Measurements from ENCODE around the gene CLEC4E. TPM values are rescaled to one million over a fixed set of nuclear protein-coding genes. Genes with fewer than 3 reads are reported as not detected.
"Not testable (repeated sequence)": the region's sequence is repeated elsewhere in the genome, so short reads cannot be mapped to it uniquely, and the experiment has no call there.

The CLEC4E gene, protein sequence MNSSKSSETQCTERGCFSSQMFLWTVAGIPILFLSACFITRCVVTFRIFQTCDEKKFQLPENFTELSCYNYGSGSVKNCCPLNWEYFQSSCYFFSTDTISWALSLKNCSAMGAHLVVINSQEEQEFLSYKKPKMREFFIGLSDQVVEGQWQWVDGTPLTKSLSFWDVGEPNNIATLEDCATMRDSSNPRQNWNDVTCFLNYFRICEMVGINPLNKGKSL
- total RNA-seq (0.09 TPM), polyA plus RNA-seq (ENCODE audit: insufficient read depth in 1 of 8, insufficient read length in 8 of 8, low replicate concordance in 1 of 8) (under 1 TPM in 4 of 8 donors, not detected in 4; 0.18 to 0.33 (median 0.30) TPM)
- long read RNA-seq, donor 1 = 0 reads
- long read RNA-seq, donor 2 = 0 reads
- long read RNA-seq, donor 3 = 0 reads
- long read RNA-seq, donor 4 = 0 reads
- long read RNA-seq, donor 5 = 0 reads
- long read RNA-seq, donor 6 = 0 reads
- long read RNA-seq, donor 7 = 0 reads
- long read RNA-seq, donor 8 = 0 reads
- long read RNA-seq, donor 9 = 0 reads
- long read RNA-seq, donor 10 = 0 reads
- long read RNA-seq, donor 11 = 0 reads

DNA sequence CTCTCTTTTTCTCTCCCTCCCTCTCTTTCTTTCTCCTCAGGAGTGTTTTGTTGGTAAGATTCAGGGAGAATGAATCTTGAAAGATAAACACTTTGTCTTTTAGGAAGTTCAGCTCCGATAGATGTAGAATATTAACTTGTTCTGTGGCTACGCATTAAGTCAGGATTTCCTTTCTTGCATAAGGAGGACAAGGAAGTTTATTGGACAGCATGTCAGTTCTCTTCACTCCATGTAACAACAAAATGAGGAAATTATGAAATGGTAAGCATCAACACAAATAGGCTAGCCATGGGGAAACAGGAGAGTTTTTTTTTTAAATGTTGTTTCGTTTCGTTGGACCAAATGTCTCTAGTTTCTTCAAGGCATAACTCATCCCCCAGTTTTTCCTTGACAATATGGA is at the start of gene CLEC4E:
Gene CLEC4E (minus strand): TSS at position 75 of the 400 bp plus-strand sequence. CDS start 108 bp downstream, outside the sequence.
- H3K4me1 ChIP-seq (ENCODE audit: control insufficient read depth, insufficient read depth, low read length); H3K27ac ChIP-seq (ENCODE audit: low read length); H3K27me3 ChIP-seq (ENCODE audit: control insufficient read depth, insufficient read depth, low read length); H3K4me3 ChIP-seq (ENCODE audit: low read length); H3K9me3 ChIP-seq (replicated peaks; ENCODE audit: control insufficient read depth, low read depth, low read length); H3K36me3 ChIP-seq (ENCODE audit: control insufficient read depth, insufficient read depth, low read length): not testable (repeated sequence)
- peak; percentile 51 for DNase-seq
- 62% methylated on average over 2 of the region's 4 CpGs for WGBS (ENCODE audit: insufficient coverage)

DNA sequence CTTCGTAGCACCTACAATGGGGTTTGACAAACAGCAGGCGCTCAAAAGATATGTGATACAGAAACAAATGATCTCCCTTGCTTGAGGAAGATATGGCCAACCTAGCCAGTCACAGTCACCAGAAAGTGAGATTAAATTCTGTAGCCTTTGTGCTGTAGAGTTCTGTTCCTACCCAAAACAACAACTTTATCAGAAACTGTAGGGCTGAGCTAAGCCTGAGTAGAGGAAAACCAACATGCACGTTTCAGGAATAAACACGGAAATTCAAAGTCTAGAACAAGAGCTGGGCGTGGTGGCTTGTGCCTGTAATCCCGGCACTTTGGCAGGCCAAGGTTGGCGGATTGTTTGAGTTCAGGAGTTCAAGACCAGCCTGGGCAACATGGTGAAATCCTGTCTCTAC is 49.0 kb upstream of the CLEC4E start:
- WGBS (ENCODE audit: insufficient coverage) = 90% methylated on average over 6 of the region's 7 CpGs
- Histone ChIP-seq H3K27me3 (ENCODE audit: control insufficient read depth, insufficient read depth, low read length) (no peaks in the 10 kb centered on the region), H3K9me3 (replicated peaks; ENCODE audit: control insufficient read depth, low read depth, low read length) (no peaks in the 10 kb centered on the region), H3K4me3 (ENCODE audit: low read length) (no peak overlapping the region), H3K4me1 (ENCODE audit: control insufficient read depth, insufficient read depth, low read length) (no peaks in the 10 kb centered on the region), H3K36me3 (ENCODE audit: control insufficient read depth, insufficient read depth, low read length) (no peaks in the 10 kb centered on the region), H3K27ac (ENCODE audit: low read length) (no peak overlapping the region)
- no peak for DNase-seq

DNA sequence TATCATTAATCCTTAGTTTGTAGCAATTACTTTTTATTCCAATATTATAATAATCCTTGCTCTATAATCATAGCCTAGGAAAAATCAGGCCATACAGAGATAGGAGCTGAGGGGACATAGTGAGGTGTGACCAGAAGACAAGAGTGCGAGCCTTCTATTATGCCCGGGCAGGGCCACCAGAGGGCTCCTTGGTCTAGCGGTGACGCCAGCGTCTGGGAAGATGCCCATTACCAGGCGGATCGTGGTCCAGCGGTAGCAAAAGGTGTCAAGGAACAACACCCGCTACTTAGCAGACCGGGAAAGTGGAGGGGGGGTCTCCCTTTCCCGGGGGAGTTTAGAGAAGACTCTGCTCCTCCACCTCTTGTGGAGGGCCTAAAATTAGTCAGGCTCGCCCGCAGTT is 43.8 kb upstream of the CLEC4E start:
- DNase-seq = not testable (repeated sequence)

DNA sequence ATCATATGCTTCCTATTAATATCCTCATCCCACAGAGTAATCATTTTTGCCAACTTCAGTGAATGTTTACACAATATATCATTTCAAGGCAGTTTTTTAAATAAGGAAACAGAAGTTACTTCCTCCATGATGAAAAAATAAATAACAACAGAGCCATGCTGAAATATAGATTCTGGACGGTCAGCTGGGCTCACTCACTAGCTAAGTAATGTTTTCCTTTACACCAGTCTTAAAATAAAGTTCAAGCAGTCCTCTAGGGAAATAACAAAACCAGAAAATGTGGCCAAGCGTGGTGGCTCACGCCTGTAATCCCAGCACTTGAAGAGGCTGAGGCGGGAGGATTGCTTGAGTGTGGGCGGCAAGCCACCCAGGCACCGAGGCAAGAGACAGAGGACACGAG is 43.3 kb upstream of the CLEC4E start:
- Histone ChIP-seq H3K27me3 (ENCODE audit: control insufficient read depth, insufficient read depth, low read length) (no peaks in the 10 kb centered on the region), H3K36me3 (ENCODE audit: control insufficient read depth, insufficient read depth, low read length) (no peaks in the 10 kb centered on the region), H3K27ac (ENCODE audit: low read length) (no peak overlapping the region), H3K9me3 (replicated peaks; ENCODE audit: control insufficient read depth, low read depth, low read length) (no peaks in the 10 kb centered on the region), H3K4me3 (ENCODE audit: low read length) (no peak overlapping the region), H3K4me1 (ENCODE audit: control insufficient read depth, insufficient read depth, low read length) (no peaks in the 10 kb centered on the region)
- peak; percentile 62 for DNase-seq
- no CpG with 5 or more reads among the region's 7 CpGs for WGBS (ENCODE audit: insufficient coverage)

More for the DNA sequence above, 43.8 kb upstream of the CLEC4E start:
- not testable (repeated sequence) for H3K4me3 ChIP-seq (ENCODE audit: low read length); H3K4me1 ChIP-seq (ENCODE audit: control insufficient read depth, insufficient read depth, low read length); H3K9me3 ChIP-seq (replicated peaks; ENCODE audit: control insufficient read depth, low read depth, low read length); H3K27ac ChIP-seq (ENCODE audit: low read length); H3K36me3 ChIP-seq (ENCODE audit: control insufficient read depth, insufficient read depth, low read length); H3K27me3 ChIP-seq (ENCODE audit: control insufficient read depth, insufficient read depth, low read length)
- 89% methylated on average over 5 of the region's 13 CpGs for WGBS (ENCODE audit: insufficient coverage)

DNA sequence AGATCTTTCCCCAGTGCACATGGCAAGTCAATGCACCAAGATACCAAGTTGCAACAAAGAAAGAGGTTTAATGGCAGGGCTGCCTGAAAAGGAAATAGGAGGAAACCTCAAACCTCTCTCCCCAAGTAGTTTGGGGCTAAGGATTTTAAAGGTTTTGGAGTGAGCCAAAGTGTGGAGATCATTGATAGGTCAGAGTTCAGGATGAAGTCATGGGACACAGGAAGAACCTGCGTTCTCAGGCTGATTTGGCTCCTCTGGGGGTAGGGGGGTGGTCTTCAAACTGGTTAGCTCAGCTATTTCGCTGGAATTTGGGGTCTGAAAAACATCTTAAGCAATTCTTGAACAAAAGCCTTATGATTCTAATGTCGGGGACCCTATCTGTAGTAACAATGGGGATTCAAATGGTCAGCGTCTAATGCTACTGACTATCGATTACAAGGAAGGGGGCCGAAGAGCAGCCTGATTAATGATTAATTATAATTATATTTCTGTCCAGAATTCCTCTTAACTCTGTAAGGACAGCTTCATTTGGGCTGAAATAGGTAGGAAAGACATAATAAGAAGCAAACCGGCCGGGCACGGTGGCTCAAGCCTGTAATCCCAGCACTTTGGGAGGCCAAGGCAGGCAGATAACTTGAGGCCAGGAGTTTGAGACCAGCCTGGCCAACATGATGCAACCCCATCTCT is 40.5 kb upstream of the CLEC4E start:
- no peaks in the 10 kb centered on the region for H3K9me3 ChIP-seq (replicated peaks; ENCODE audit: control insufficient read depth, low read depth, low read length)
- no peak for DNase-seq
- no peak overlapping the region for H3K27ac ChIP-seq (ENCODE audit: low read length)
- 55% methylated on average over 2 of the region's 9 CpGs for WGBS (ENCODE audit: insufficient coverage)
- H3K4me1 ChIP-seq (ENCODE audit: control insufficient read depth, insufficient read depth, low read length) = no peaks in the 10 kb centered on the region
- H3K36me3 ChIP-seq (ENCODE audit: control insufficient read depth, insufficient read depth, low read length) = no peaks in the 10 kb centered on the region
- H3K4me3 ChIP-seq (ENCODE audit: low read length) = no peak overlapping the region
- H3K27me3 ChIP-seq (ENCODE audit: control insufficient read depth, insufficient read depth, low read length) = no peaks in the 10 kb centered on the region

DNA sequence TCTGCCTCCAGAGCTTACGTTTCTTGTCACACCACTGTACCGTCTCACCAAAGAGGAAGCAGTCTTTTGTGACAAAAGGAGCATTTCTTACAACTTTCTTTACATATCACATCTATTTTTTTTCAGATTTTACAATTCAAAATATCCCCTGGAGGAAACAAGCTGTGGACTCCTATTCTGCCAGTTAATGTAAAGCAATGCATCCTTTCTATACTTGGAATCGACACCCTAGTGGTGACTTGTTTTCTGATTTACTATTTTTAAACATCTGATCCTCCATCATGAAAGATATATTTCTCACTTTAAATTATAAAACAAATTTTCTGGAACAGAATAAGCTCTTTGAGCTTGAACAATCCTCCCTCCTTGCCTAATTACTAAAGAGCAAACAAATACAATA is 37.2 kb upstream of the CLEC4E start:
- H3K27me3 ChIP-seq (ENCODE audit: control insufficient read depth, insufficient read depth, low read length) = no peaks in the 10 kb centered on the region
- DNase-seq = no peak
- no peak overlapping the region for H3K27ac ChIP-seq (ENCODE audit: low read length)
- H3K4me3 ChIP-seq (ENCODE audit: low read length) = no peak overlapping the region
- H3K9me3 ChIP-seq (replicated peaks; ENCODE audit: control insufficient read depth, low read depth, low read length) = no peaks in the 10 kb centered on the region
- 67% methylated on average over 1 of the region's 3 CpGs for WGBS (ENCODE audit: insufficient coverage)
- no peaks in the 10 kb centered on the region for H3K4me1 ChIP-seq (ENCODE audit: control insufficient read depth, insufficient read depth, low read length)
- no peaks in the 10 kb centered on the region for H3K36me3 ChIP-seq (ENCODE audit: control insufficient read depth, insufficient read depth, low read length)

DNA sequence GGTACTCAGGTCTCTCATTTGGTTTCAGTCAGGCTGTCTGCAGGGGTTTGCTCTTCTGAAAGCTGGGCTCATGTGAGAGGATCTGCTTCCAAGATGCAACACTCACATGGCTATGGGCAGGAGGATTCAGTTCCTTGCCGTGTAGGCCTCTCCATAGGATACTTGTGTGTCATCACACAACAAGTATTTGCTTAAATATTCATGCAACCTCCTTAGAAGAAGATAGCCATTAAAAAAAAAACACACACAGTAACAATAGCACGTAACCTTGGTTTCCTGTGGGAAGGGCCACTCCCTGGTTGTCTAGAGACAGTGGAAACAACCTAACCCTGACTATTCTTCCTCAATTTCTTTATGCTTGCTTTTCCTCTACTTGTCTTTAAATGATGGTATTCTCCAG is 31.8 kb upstream of the CLEC4E start:
- no peaks in the 10 kb centered on the region for H3K27me3 ChIP-seq (ENCODE audit: control insufficient read depth, insufficient read depth, low read length)
- WGBS (ENCODE audit: insufficient coverage) = no CpG with 5 or more reads among the region's 2 CpGs
- DNase-seq = peak; percentile 44
- H3K4me3 ChIP-seq (ENCODE audit: low read length) = no peak overlapping the region
- no peak overlapping the region for H3K27ac ChIP-seq (ENCODE audit: low read length)
- no peaks in the 10 kb centered on the region for H3K4me1 ChIP-seq (ENCODE audit: control insufficient read depth, insufficient read depth, low read length)
- H3K36me3 ChIP-seq (ENCODE audit: control insufficient read depth, insufficient read depth, low read length) = no peaks in the 10 kb centered on the region
- peaks cover 4% of the 10 kb centered on the region for H3K9me3 ChIP-seq (replicated peaks; ENCODE audit: control insufficient read depth, low read depth, low read length)

DNA sequence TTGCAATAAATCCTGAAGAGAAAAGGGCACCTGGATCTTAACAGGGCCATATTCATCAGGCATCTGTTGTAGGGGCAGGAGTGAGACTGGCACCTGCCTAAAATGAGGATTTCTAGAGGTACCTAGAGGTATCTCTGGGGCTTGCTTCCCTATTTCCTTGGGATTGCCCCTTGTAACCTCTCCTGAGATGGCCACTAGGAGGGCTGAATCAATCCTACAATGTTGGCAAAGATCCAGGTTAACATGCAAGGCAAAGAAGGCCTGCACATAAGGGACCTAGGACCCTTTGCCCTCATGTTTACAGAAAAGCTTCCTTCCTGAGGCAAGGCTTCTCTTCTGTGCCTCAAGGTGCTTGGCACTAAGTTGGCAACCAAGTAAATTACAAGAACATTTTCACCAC is 25.8 kb upstream of the CLEC4E start:
- Histone ChIP-seq H3K27ac (ENCODE audit: low read length) (no peak overlapping the region), H3K4me3 (ENCODE audit: low read length) (no peak overlapping the region), H3K36me3 (ENCODE audit: control insufficient read depth, insufficient read depth, low read length) (no peaks in the 10 kb centered on the region), H3K4me1 (ENCODE audit: control insufficient read depth, insufficient read depth, low read length) (no peaks in the 10 kb centered on the region), H3K27me3 (ENCODE audit: control insufficient read depth, insufficient read depth, low read length) (no peaks in the 10 kb centered on the region), H3K9me3 (replicated peaks; ENCODE audit: control insufficient read depth, low read depth, low read length) (peaks cover 4% of the 10 kb centered on the region)
- no peak for DNase-seq

DNA sequence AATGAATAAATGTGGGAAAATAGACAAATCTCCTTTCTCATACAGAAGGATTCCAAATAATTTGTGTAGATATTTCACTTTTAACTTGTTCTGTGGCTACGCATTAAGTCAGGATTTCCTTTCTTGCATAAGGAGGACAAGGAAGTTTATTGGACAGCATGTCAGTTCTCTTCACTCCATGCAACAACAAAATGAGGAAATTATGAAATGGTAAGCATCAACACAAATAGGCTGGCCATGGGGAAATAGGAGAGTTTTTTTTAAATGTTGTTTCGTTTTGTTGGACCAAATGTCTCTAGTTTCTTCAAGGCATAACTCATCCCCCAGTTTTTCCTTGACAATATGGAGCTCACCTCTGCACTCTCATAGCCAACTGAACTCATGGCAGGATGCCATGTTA is 25.3 kb upstream of the CLEC4E start:
- H3K27ac ChIP-seq (ENCODE audit: low read length); H3K9me3 ChIP-seq (replicated peaks; ENCODE audit: control insufficient read depth, low read depth, low read length); H3K27me3 ChIP-seq (ENCODE audit: control insufficient read depth, insufficient read depth, low read length); H3K36me3 ChIP-seq (ENCODE audit: control insufficient read depth, insufficient read depth, low read length); H3K4me3 ChIP-seq (ENCODE audit: low read length); H3K4me1 ChIP-seq (ENCODE audit: control insufficient read depth, insufficient read depth, low read length): not testable (repeated sequence)
- no CpG with 5 or more reads among the region's 2 CpGs for WGBS (ENCODE audit: insufficient coverage)
- peak; percentile 13 for DNase-seq

DNA sequence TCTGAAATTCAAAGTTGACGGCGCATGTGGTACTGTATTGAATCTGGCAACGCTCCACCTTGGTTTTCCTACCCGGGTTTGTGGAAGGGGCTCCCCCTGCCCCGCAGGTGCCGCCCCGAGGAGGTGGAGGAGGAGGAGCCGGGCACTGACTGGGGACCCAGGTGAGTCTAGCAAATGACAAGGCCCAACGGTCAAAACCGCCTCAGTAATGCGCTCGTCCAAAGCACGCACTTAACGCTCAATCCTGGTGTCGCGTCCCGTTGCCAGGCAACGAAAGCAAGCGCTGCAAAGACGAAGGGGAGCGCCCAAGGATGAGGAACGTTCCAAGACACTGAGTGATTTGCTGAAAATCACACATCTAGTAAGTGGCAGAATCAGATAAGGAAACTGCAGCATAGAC is 24.0 kb upstream of the CLEC4E start:
- WGBS (ENCODE audit: insufficient coverage) = 60% methylated on average over 19 of the region's 22 CpGs
- no peaks in the 10 kb centered on the region for H3K4me1 ChIP-seq (ENCODE audit: control insufficient read depth, insufficient read depth, low read length)

More for the DNA sequence above, 24.0 kb upstream of the CLEC4E start:
- H3K4me3 ChIP-seq (ENCODE audit: low read length) = no peak overlapping the region
- no peak for DNase-seq
- no peaks in the 10 kb centered on the region for H3K27me3 ChIP-seq (ENCODE audit: control insufficient read depth, insufficient read depth, low read length)
- peaks cover 4% of the 10 kb centered on the region for H3K9me3 ChIP-seq (replicated peaks; ENCODE audit: control insufficient read depth, low read depth, low read length)
- no peaks in the 10 kb centered on the region for H3K36me3 ChIP-seq (ENCODE audit: control insufficient read depth, insufficient read depth, low read length)
- no peak overlapping the region for H3K27ac ChIP-seq (ENCODE audit: low read length)

Data from muscle of leg (tissue), 16 donors.